G401 (cell line): Measurements from ENCODE around the gene FAM89B. TPM values are rescaled to one million over a fixed set of nuclear protein-coding genes. Genes with fewer than 3 reads are reported as not detected.

ENCODE experiments used
- DNase-seq: peaks from one replicate; pipeline ENCODE4 v3.0.0-alpha.2; 2015; ENCODE audit warnings: low spot score
- in situ Hi-C: cut with HindIII; loops from 2 replicates; pipeline ENCODE4 v1.10.0; 2016; ENCODE audit warnings: low sequenced_read_pairs, mixed read lengths
- total RNA-seq: library from RNA; depleted of rRNA; stranded (reverse); fragments of >200 nt; shearing (Covaris generic); gene quantifications from 2 replicates; pipeline ENCODE4 v1.2.3, GENCODE V29; 2014

Gene FAM89B
- total RNA-seq, 1 experiment from 2014 or later = 28.1 TPM

GRCh38 chr11:65538232-65538914 lies 34.0 kb upstream of the FAM89B start:
- no peak for DNase-seq
- in situ Hi-C loops = no loop called here

- DNase-seq = no peak
- in situ Hi-C loops = no loop called here
Measured at GRCh38 chr11:65538915-65539743, 33.2 kb upstream of the FAM89B start.

- in situ Hi-C loops = no loop called here
- peak; percentile 24 for DNase-seq
Measured at GRCh38 chr11:65539744-65540289, 32.5 kb upstream of the FAM89B start.

GRCh38 chr11:65540290-65541092 lies 31.8 kb upstream of the FAM89B start:
- in situ Hi-C loops = no loop called here
- peak; percentile 88 for DNase-seq

- DNase-seq = no peak
- in situ Hi-C loops = no loop called here
Measured at GRCh38 chr11:65541093-65541982, 31.0 kb upstream of the FAM89B start.

- no peak for DNase-seq
- in situ Hi-C loops = no loop called here
Measured at GRCh38 chr11:65542738-65543390, 29.5 kb upstream of the FAM89B start.

- DNase-seq = no peak
- in situ Hi-C loops = no loop called here
Measured at GRCh38 chr11:65545853-65546216, 26.5 kb upstream of the FAM89B start.

- in situ Hi-C loops = no loop called here
- peak; percentile 72 for DNase-seq
Measured at GRCh38 chr11:65546217-65546958, 25.9 kb upstream of the FAM89B start.

- in situ Hi-C loops = no loop called here
- no peak for DNase-seq
Measured at GRCh38 chr11:65547446-65548125, 24.8 kb upstream of the FAM89B start.

GRCh38 chr11:65548395-65548794 lies 23.9 kb upstream of the FAM89B start:
- in situ Hi-C loops = no loop called here

GRCh38 chr11:65549096-65549495 lies 23.2 kb upstream of the FAM89B start:
- DNase-seq = no peak
- in situ Hi-C loops = no loop called here

More at GRCh38 chr11:65548395-65548794, 23.9 kb upstream of the FAM89B start:
- DNase-seq = no peak

- in situ Hi-C loops = no loop called here
- DNase-seq = no peak
Measured at GRCh38 chr11:65551572-65552387, 20.6 kb upstream of the FAM89B start.

- in situ Hi-C loops = no loop called here
- no peak for DNase-seq
Measured at GRCh38 chr11:65552388-65552951, 19.9 kb upstream of the FAM89B start.

GRCh38 chr11:65553301-65554001 lies 18.9 kb upstream of the FAM89B start:
- no peak for DNase-seq
- in situ Hi-C loops = no loop called here

- in situ Hi-C loops = no loop called here
- DNase-seq = no peak
Measured at GRCh38 chr11:65554057-65554818, 18.1 kb upstream of the FAM89B start.
